ENCODE results near the gene LY6G5B.
A peak's percentile ranks its signal among the peaks of the same experiment; 100 is the strongest.

LY6G5B gene

GRCh38 chr6:31665501-31666336 lies 4.1 kb upstream of the LY6G5B start, which contains the start of gene CSNK2B:
Gene CSNK2B, plus strand, starts transcription at chr6:31666080. Its CDS starts 752 bp downstream, at chr6:31666832.
- H3K4me3 ChIP-seq (ENCODE audit: low read depth, low read length, poor library complexity, severe bottlenecking): peak within 1 kb of the TSS; percentile 100
- H3F3A ChIP-seq (ENCODE audit: insufficient read depth, low read length): no peaks in the 10 kb centered on the region
- H3K4me2 ChIP-seq (ENCODE audit: low read length): peak within 1 kb of the TSS; percentile 99
- peak within 1 kb of the TSS; percentile 99 for H3K9ac ChIP-seq (ENCODE audit: low read length)
- H3K4me1 ChIP-seq (ENCODE audit: insufficient read depth, low read length, severe bottlenecking): peaks cover 42% of the 10 kb centered on the region
- H3K9me2 ChIP-seq (ENCODE audit: low read depth, low read length): no peaks in the 10 kb centered on the region
- no peaks in the 10 kb centered on the region for H3K27me3 ChIP-seq (ENCODE audit: insufficient read depth, low read length)
- peak within 1 kb of the TSS; percentile 97 for H3K27ac ChIP-seq (ENCODE audit: low read depth, low read length, poor library complexity, severe bottlenecking)
- TF ChIP-seq CTCF (IDR thresholded peaks at IDR 0.05; ENCODE audit: low read length): no peak
- no peak within 1 kb of the TSS for H2AFZ ChIP-seq (ENCODE audit: low read length)
- H3K79me2 ChIP-seq (ENCODE audit: insufficient read depth, low read length): peaks cover 21% of the 10 kb centered on the region
- H3K36me3 ChIP-seq (ENCODE audit: insufficient read depth, low read length): peaks cover 64% of the 10 kb centered on the region
- H3K9me3 ChIP-seq (ENCODE audit: low read length): no peaks in the 10 kb centered on the region
- no peaks in the 10 kb centered on the region for H4K20me1 ChIP-seq (ENCODE audit: insufficient read depth, low read length)

GRCh38 chr6:31666337-31666965 lies 3.3 kb upstream of the LY6G5B start:
- TF ChIP-seq CTCF (IDR thresholded peaks at IDR 0.05; ENCODE audit: low read length) (no peak), EZH2 (IDR thresholded peaks at IDR 0.05; ENCODE audit: borderline replicate concordance, low read length) (no peak)
- H3K27me3 ChIP-seq (ENCODE audit: insufficient read depth, low read length): no peaks in the 10 kb centered on the region
- H3K9me2 ChIP-seq (ENCODE audit: low read depth, low read length): no peaks in the 10 kb centered on the region
- H2AFZ ChIP-seq (ENCODE audit: low read length): no peak overlapping the region
- H4K20me1 ChIP-seq (ENCODE audit: insufficient read depth, low read length): no peaks in the 10 kb centered on the region
- H3F3A ChIP-seq (ENCODE audit: insufficient read depth, low read length): no peaks in the 10 kb centered on the region
- no peaks in the 10 kb centered on the region for H3K9me3 ChIP-seq (ENCODE audit: low read length)
- peaks cover 35% of the 10 kb centered on the region for H3K4me1 ChIP-seq (ENCODE audit: insufficient read depth, low read length, severe bottlenecking)
- H3K27ac ChIP-seq (ENCODE audit: low read depth, low read length, poor library complexity, severe bottlenecking): peak overlapping the region; percentile 97
- H3K4me2 ChIP-seq (ENCODE audit: low read length): peak overlapping the region; percentile 99
- peaks cover 21% of the 10 kb centered on the region for H3K79me2 ChIP-seq (ENCODE audit: insufficient read depth, low read length)
- H3K36me3 ChIP-seq (ENCODE audit: insufficient read depth, low read length): peaks cover 72% of the 10 kb centered on the region
- H3K9ac ChIP-seq (ENCODE audit: low read length): peak overlapping the region; percentile 99
- H3K4me3 ChIP-seq (ENCODE audit: low read depth, low read length, poor library complexity, severe bottlenecking): peak overlapping the region; percentile 100

- H4K20me1 ChIP-seq (ENCODE audit: insufficient read depth, low read length): no peaks in the 10 kb centered on the region
Observed at GRCh38 chr6:31676322-31676903, 6.6 kb downstream of the LY6G5B start.

More at GRCh38 chr6:31676322-31676903, 6.6 kb downstream of the LY6G5B start:
- no peaks in the 10 kb centered on the region for H3F3A ChIP-seq (ENCODE audit: insufficient read depth, low read length)
- H2AFZ ChIP-seq (ENCODE audit: low read length): no peak overlapping the region
- no peak overlapping the region for H3K27ac ChIP-seq (ENCODE audit: low read depth, low read length, poor library complexity, severe bottlenecking)
- H3K36me3 ChIP-seq (ENCODE audit: insufficient read depth, low read length): peaks cover 21% of the 10 kb centered on the region
- no peaks in the 10 kb centered on the region for H3K79me2 ChIP-seq (ENCODE audit: insufficient read depth, low read length)
- no peak overlapping the region for H3K4me3 ChIP-seq (ENCODE audit: low read depth, low read length, poor library complexity, severe bottlenecking)
- no peak overlapping the region for H3K4me2 ChIP-seq (ENCODE audit: low read length)
- TF ChIP-seq EZH2 (IDR thresholded peaks at IDR 0.05; ENCODE audit: borderline replicate concordance, low read length): no peak
- TF ChIP-seq CTCF (IDR thresholded peaks at IDR 0.05; ENCODE audit: low read length): no peak
- no peaks in the 10 kb centered on the region for H3K27me3 ChIP-seq (ENCODE audit: insufficient read depth, low read length)
- H3K9me2 ChIP-seq (ENCODE audit: low read depth, low read length): no peaks in the 10 kb centered on the region
- H3K9ac ChIP-seq (ENCODE audit: low read length): no peak overlapping the region
- H3K4me1 ChIP-seq (ENCODE audit: insufficient read depth, low read length, severe bottlenecking): peaks cover 14% of the 10 kb centered on the region
- no peaks in the 10 kb centered on the region for H3K9me3 ChIP-seq (ENCODE audit: low read length)

Data from OCI-LY1 (cell line).